Fibroblast of lung (primary cell): Measurements from ENCODE around the gene DPP10.

Experiments used
- EZH2 ChIP-seq: IDR thresholded peaks from 2 replicates; pipeline ENCODE4 v1.5.1; 2012; ENCODE audit warnings: low read length, control low read depth, mild to moderate bottlenecking; ENCODE audit errors: missing control alignments
- TF ChIP-seq, protein P1 (sequence below), 2 donors: IDR thresholded peaks in 1 of 2; conservative IDR thresholded peaks in 1 of 2; 1 replicate in 1 of 2; 2 replicates in 1 of 2; pipeline ENCODE4 v1.5.1; 2011 to 2012; ENCODE audit warnings: low read length in 2 of 2, control low read depth in 1 of 2, inconsistent platforms in 1 of 2, low read depth in 1 of 2, mild to moderate bottlenecking in 1 of 2

DNA sequence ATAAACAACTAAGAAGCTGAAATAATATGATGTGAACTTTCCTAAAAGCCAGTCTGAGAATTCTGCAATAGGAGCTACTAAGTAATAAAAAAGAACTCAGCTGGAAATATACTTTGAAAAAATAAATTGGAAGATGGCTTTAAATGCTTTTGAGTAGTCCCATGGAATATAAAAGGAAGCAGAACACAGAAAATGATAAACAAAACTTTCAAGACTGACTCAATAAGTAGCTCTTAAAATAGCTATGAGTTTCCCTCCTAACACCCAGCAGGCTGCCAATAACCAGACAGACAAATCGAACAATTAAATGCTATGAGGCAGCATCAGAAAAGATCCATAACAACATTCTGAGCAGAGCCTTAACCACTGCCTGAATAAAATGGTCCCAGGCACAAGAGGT lies 319.9 kb downstream of the DPP10 start:
- TF ChIP-seq, protein P1, sequence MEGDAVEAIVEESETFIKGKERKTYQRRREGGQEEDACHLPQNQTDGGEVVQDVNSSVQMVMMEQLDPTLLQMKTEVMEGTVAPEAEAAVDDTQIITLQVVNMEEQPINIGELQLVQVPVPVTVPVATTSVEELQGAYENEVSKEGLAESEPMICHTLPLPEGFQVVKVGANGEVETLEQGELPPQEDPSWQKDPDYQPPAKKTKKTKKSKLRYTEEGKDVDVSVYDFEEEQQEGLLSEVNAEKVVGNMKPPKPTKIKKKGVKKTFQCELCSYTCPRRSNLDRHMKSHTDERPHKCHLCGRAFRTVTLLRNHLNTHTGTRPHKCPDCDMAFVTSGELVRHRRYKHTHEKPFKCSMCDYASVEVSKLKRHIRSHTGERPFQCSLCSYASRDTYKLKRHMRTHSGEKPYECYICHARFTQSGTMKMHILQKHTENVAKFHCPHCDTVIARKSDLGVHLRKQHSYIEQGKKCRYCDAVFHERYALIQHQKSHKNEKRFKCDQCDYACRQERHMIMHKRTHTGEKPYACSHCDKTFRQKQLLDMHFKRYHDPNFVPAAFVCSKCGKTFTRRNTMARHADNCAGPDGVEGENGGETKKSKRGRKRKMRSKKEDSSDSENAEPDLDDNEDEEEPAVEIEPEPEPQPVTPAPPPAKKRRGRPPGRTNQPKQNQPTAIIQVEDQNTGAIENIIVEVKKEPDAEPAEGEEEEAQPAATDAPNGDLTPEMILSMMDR (conservative IDR thresholded peaks at IDR 0.05 in 1 of 2, IDR thresholded peaks at IDR 0.05 in 1 of 2; ENCODE audit: low read depth in 1 of 2, low read length in 2 of 2): no peak
- no peak for TF ChIP-seq EZH2
